BE2C (cell line): ENCODE data around the gene QSOX2.

Experiments used
- DNase-seq: peaks from one replicate; pipeline ENCODE4 v3.0.0-alpha.2; 2020
- H3K27me3 ChIP-seq: fragments of 250-450 bp; sonication (Bioruptor Pico); 2 replicates; pipeline ENCODE4 v1.5.1; 2020; ENCODE audit warnings: mild to moderate bottlenecking
- H3K36me3 ChIP-seq: fragments of 250-450 bp; sonication (Bioruptor Pico); 2 replicates; pipeline ENCODE4 v1.5.1; 2020; ENCODE audit warnings: mild to moderate bottlenecking
- H3K4me1 ChIP-seq: fragments of 250-450 bp; sonication (Bioruptor Pico); 2 replicates; pipeline ENCODE4 v1.5.1; 2020
- H3K4me3 ChIP-seq: 2 replicates; pipeline ENCODE4 v1.5.1; 2011; ENCODE audit warnings: low read depth, low read length
- H3K9me3 ChIP-seq: fragments of 250-450 bp; sonication (Bioruptor Pico); 2 replicates; pipeline ENCODE4 v1.5.1; 2020
- CTCF ChIP-seq: IDR thresholded peaks from 2 replicates; pipeline ENCODE4 v1.5.1; 2012; ENCODE audit warnings: mild to moderate bottlenecking, low read depth, low read length

QSOX2 gene

DNA sequence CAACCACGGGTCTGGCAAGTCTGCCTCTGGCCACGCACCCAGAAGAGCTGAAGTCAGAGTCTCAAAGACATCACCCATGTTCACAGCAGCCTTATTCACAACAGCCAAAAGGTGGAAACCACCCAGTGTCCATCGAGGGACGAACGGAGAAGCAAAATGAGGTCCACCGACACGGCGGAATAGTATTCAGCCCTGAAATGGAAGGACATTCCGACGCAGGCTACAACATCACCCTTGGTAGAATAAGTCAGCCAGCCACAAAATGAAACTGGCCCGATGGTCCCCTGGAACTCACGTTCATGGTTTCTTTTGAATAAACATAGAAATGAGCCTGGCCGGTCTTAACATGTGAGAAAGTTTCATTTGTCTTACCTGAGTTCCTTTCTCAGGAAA is 41.4 kb upstream of the QSOX2 start:
- no peak for TF ChIP-seq CTCF
- DNase-seq: no peak
- Histone ChIP-seq H3K27me3 (no peaks in the 10 kb centered on the region; the same call in 1 of the 2 replicates), H3K4me1 (peaks cover 8% of the 10 kb centered on the region), H3K9me3 (no peaks in the 10 kb centered on the region), H3K4me3 (no peak overlapping the region), H3K36me3 (no peaks in the 10 kb centered on the region)

GRCh38 chr9:136286359-136286986 is 40.9 kb upstream of the QSOX2 start:
- Histone ChIP-seq H3K9me3 (no peaks in the 10 kb centered on the region), H3K36me3 (no peaks in the 10 kb centered on the region), H3K4me3 (no peak overlapping the region), H3K27me3 (no peaks in the 10 kb centered on the region; the same call in 1 of the 2 replicates), H3K4me1 (peaks cover 8% of the 10 kb centered on the region)
- DNase-seq: peak; percentile 10
- no peak for TF ChIP-seq CTCF

DNA sequence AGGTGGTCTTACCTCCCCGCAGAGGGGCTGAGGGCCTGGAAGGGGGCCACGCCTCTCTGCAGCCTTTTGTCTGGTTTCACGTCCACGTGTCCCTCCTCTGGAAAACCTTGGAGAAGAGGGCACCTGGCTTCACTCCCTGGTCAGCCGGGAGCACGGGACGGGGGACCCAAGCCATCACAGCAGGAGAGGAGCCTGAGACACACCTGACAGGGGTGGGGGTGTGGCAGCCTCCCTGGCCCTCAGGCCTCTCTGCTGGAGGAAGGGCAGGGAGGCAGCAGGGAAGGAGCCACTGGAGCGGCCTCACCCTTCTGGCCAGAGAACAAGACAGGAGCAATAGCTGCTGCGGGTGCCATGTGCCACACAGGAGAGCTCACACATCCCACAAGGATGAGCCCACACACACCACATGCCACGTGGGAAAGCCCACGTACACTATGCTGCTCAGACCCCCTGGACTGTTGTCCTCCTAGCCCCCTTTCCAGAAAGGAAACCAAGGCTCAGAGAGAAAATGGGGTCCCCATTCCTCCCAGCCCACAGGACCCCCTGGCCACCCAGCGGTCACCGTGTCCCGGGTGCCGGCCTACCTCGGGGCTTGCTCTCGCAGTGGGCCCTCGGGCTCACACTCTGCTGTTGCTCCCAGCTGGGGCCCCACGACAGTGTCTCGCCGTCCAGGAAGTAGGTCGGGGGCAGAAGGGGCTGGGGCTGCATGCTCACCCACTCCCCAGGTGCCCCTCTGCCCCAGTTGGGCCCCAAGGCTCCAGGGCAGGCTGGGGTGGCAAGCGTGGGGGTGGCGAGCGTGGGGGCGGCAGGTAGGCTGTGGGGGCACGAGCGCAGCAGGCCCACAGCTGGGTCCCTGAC is 40.1 kb upstream of the QSOX2 start:
- Histone ChIP-seq H3K27me3 (no peaks in the 10 kb centered on the region; the same call in 1 of the 2 replicates), H3K4me3 (no peak overlapping the region), H3K9me3 (no peaks in the 10 kb centered on the region), H3K4me1 (peaks cover 8% of the 10 kb centered on the region), H3K36me3 (no peaks in the 10 kb centered on the region)
- DNase-seq: peak; percentile 7
- TF ChIP-seq CTCF: no peak

DNA sequence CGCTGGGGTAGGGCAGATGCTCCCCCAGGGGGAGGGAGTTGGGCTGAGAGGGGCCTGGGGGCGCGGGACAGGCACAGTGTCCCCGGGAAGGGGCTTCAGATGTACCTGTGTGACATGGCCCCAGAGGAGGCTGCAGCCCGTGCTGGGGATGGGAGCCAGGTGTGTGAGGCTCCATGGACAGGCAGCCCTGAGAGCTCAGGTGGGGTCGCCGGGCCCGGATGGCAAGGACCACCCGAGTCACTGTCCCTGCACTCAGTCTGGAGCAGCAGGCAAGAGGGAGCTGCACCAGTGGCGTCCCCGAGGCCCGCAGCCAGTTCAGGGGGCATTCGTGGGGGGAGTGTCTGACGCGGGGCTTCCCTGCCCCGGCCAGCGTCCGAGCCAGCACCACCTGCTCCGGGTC is 39.3 kb upstream of the QSOX2 start:
- H3K4me1 ChIP-seq: peaks cover 8% of the 10 kb centered on the region
- H3K27me3 ChIP-seq: no peaks in the 10 kb centered on the region; the same call in 1 of the 2 replicates
- H3K9me3 ChIP-seq: no peaks in the 10 kb centered on the region
- no peaks in the 10 kb centered on the region for H3K36me3 ChIP-seq
- H3K4me3 ChIP-seq: no peak overlapping the region
- DNase-seq: no peak
- TF ChIP-seq CTCF: no peak

DNA sequence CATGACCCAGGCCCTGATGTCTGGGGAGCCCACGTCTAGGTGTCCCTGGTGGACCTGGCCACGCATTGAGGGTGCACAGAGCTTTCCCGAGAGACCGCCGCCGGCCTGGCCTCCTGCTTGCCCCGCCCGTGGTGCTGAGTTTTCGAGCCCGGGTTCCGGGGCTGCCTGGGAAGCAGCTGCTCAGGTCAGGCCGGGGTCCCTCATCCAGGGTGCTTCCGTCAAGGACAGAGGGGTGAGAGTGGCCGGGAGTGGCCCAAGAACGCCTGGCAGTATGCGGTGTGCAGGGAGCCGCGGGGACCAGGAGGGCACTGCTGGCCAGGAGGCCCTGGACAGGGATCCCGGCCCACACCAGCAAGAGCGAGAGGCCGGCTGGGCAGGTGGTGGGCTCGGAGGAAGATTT is 38.7 kb upstream of the QSOX2 start:
- Histone ChIP-seq H3K27me3 (no peaks in the 10 kb centered on the region; the same call in 1 of the 2 replicates), H3K4me3 (no peak overlapping the region), H3K9me3 (no peaks in the 10 kb centered on the region), H3K36me3 (no peaks in the 10 kb centered on the region), H3K4me1 (peaks cover 8% of the 10 kb centered on the region)
- no peak for DNase-seq
- no peak for TF ChIP-seq CTCF
